Fibroblast of mammary gland (primary cell): ENCODE measurements around the gene SRM.
"Not testable (repeated sequence)": the region's sequence is repeated elsewhere in the genome, so short reads cannot be mapped to it uniquely, and the experiment has no call there.

Experiments used
- DNase-seq: peaks from one replicate; pipeline ENCODE4 v3.0.0-alpha.2; 2010; ENCODE audit warnings: low read depth
- H3K4me3 ChIP-seq: 2 replicates; pipeline ENCODE4 v1.5.1; 2011; ENCODE audit warnings: low read depth, mild to moderate bottlenecking, low read length, moderate library complexity; ENCODE audit not compliant: control insufficient read depth
- CTCF ChIP-seq: conservative IDR thresholded peaks from 2 replicates; pipeline ENCODE4 v1.5.1; 2011; ENCODE audit warnings: low read depth, low read length, inconsistent platforms; ENCODE audit not compliant: control insufficient read depth, insufficient read depth

Gene SRM

GRCh38 chr1:11071463-11072215, 11.8 kb upstream of the SRM start:
- no peak for TF ChIP-seq CTCF
- no peak for DNase-seq
- no peak overlapping the region for H3K4me3 ChIP-seq

- no peak overlapping the region for H3K4me3 ChIP-seq
- no peak for TF ChIP-seq CTCF
- no peak for DNase-seq
Observed at GRCh38 chr1:11070876-11071275, 11.1 kb upstream of the SRM start.

- H3K4me3 ChIP-seq, result no peak overlapping the region
- DNase-seq, result no peak
- TF ChIP-seq CTCF, result no peak
Observed at GRCh38 chr1:11068600-11069473, 9.0 kb upstream of the SRM start.

- TF ChIP-seq CTCF, result no peak
Observed at GRCh38 chr1:11067716-11068599, 8.1 kb upstream of the SRM start.

GRCh38 chr1:11065796-11066195, 6.0 kb upstream of the SRM start:
- H3K4me3 ChIP-seq, result no peak overlapping the region
- no peak for DNase-seq
- no peak for TF ChIP-seq CTCF

More at GRCh38 chr1:11067716-11068599, 8.1 kb upstream of the SRM start:
- no peak for DNase-seq
- no peak overlapping the region for H3K4me3 ChIP-seq

- TF ChIP-seq CTCF, result no peak
- H3K4me3 ChIP-seq, result no peak overlapping the region
- DNase-seq, result no peak
Observed at GRCh38 chr1:11064942-11065341, 5.1 kb upstream of the SRM start.

GRCh38 chr1:11063937-11064537, 4.2 kb upstream of the SRM start:
- not testable (repeated sequence) for H3K4me3 ChIP-seq, DNase-seq
